Pancreas (tissue), 10 donors: ENCODE results near the gene FYN. TPM values are rescaled to one million over a fixed set of nuclear protein-coding genes. Genes with fewer than 3 reads are reported as not detected.

Source experiments
- ATAC-seq, 4 donors: fragments of 200-7000 bp; cut with Tn5 transposase; one replicate each; pipeline versions ENCODE4 v1.8.0 to v1.9.1; 2020; ENCODE audit warnings: mild to moderate bottlenecking in 4 of 4, moderate library complexity in 4 of 4
- DNase-seq, 6 donors: peaks; one replicate each; pipeline ENCODE4 v3.0.0-alpha.2; 2020
- FAIRE-seq: peaks from 2 replicates; lab custom pipeline; 2012; peaks lifted over from hg19 to GRCh38; lab: Jason Lieb, UNC
- H3K27ac ChIP-seq, 4 donors: fragments of 200-600 bp; sonication (generic); 1 replicate in 3 of 4; 2 replicates in 1 of 4; pipeline versions ENCODE4 v1.5.0 to v1.8.0; 2020
- H3K27me3 ChIP-seq, 4 donors: fragments of 200-600 bp; one replicate each; pipeline ENCODE4 v1.8.0; 2021
- H3K36me3 ChIP-seq, 3 donors: fragments of 200-600 bp; sonication (generic) in 1 of 3; one replicate each; pipeline versions ENCODE4 v1.5.0 to v1.8.0; 2020 to 2021
- H3K4me1 ChIP-seq, 3 donors: fragments of 200-600 bp; one replicate each; pipeline ENCODE4 v1.8.0; 2021
- H3K4me3 ChIP-seq, 4 donors: fragments of 200-600 bp; sonication (generic) in 2 of 4; one replicate each; pipeline versions ENCODE4 v1.5.0 to v1.8.0; 2020 to 2021
- H3K9me3 ChIP-seq, 4 donors: fragments of 200-600 bp; one replicate each; pipeline ENCODE4 v1.8.0; 2021
- CTCF ChIP-seq, 4 donors: fragments of 200-600 bp; sonication (generic) in 3 of 4; IDR thresholded peaks; one replicate each; pipeline versions ENCODE4 v1.5.0 to v1.8.0; 2021; ENCODE audit warnings: antibody characterized with exemption in 4 of 4
- WGBS, 2 donors: extraction: QIAGEN DNeasy Blood & Tissue Kit; methylation state at CpG; one replicate each; pipeline ENCODE4 v1.1.7; 2013; 5-methylcytosine and 5-hydroxymethylcytosine counted together
- intact Hi-C, 3 donors: fragments of 100-400 bp; cut with DNase I; formaldehyde crosslinking; loops; one replicate each; pipeline versions ENCODE4 v1.11.1 to v1.14.2; 2022
- polyA plus RNA-seq, 2 donors: library from polyadenylated mRNA; stranded (reverse); fragments of 200-250 nt; gene quantifications; one replicate each; pipeline ENCODE4 v1.2.3, GENCODE V29; 2013
- total RNA-seq, 6 donors: library from RNA; stranded (reverse); fragmentation: NEBNext Ultra II Directional in 4 of 6; extraction: Animal tissue kit (Norgen Biotek cat#: 25700) in 4 of 6; gene quantifications; one replicate each; pipeline versions ENCODE4 v1.2.1 to v1.2.4, GENCODE V29; 2021 to 2023
- donor health status: healthy with polysubstance abuse.
- donor health status: DM: no; HTN: no; CAD: no; lungs with moderate emphysema.
- donor health status: DM: no; HTN: no; CAD: no.
- donor health status: control.
- donor health status: control.
- donor health status: Bipolar disorder and iron deficiency.
- donor health status: DM: yes; HTN: yes; CAD: no.
- donor health status: DM: no; HTN: no; CAD: no.
- donor health status: DM: no; HTN: no; CAD: no.
- donor health status: DM: yes; HTN: yes; CAD: no.

FYN gene
- total and polyA plus RNA-seq, 8 donors: 6.4 to 21.7 (median 11.9) TPM

DNA sequence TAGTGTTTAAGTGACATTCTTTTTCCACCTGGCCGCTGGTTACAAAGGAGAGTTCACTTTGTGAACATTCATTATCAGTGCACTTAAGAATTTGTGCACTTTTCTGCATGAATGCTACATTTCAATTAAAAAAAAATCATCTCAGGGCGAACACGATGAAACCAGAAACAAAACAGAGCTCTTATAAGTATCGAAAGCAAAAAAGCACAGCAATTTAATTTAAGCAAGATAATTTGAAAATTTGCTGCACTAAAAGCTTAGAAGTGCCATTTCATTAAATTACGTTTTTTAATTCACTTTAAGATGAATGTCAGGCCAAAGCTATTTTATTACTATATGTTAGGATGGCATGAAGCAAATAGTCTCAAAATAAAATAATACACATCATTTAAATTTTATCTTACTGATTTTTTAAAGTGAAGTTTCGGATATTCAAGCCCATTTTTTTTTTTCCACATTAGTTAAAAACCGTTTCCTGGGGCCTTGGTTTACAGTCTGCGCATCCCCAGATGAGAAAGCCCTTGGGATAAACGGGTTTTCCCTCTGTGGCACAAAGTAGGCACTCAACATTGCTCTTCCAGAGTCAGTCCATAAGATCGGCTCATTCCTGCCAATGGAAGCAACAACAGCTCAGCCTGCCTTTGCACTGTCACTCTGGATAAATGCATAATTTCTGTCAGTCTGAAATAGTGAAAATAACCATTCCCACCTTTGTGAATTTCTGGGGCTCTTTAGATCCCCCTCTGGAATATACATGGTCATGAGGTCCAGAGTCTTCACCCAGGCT, 80.1 kb downstream of the FYN start:
- FAIRE-seq: no peak
- H3K36me3 ChIP-seq: no peaks in the 10 kb centered on the region
- intact Hi-C loops: no loop called here
- H3K4me3 ChIP-seq: no peak overlapping the region
- H3K9me3 ChIP-seq: no peaks in the 10 kb centered on the region
- DNase-seq: no peak
- H3K27ac ChIP-seq: no peak overlapping the region
- no peaks in the 10 kb centered on the region for H3K27me3 ChIP-seq
- H3K4me1 ChIP-seq: no peaks in the 10 kb centered on the region
- no peak for TF ChIP-seq CTCF (IDR thresholded peaks at IDR 0.05)
- 69 to 75% methylated on average over 10 of the region's 10 CpGs for WGBS, 2 donors
- ATAC-seq: no peak

DNA sequence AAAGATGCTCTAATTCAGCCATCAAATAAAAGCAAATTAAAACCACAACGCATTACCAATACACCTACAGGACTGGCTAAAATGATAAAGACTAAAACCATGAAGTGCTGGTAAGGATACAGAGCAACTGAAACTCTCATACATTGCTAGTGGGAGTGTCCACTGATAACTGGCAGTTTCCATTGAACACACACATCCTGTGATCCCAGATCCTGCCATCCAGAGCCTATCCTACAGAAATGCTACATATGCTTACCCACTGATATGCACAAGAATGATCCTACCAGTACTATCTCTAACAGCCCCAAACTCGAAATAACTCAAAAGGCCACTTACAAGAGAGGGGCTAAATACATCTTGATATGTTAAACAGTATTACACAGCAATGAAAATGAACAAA, 81.0 kb downstream of the FYN start:
- no peak for TF ChIP-seq CTCF (IDR thresholded peaks at IDR 0.05)
- ATAC-seq (no peak), FAIRE-seq (no peak), DNase-seq (no peak)
- Histone ChIP-seq H3K36me3 (no peaks in the 10 kb centered on the region), H3K4me1 (no peaks in the 10 kb centered on the region), H3K4me3 (no peak overlapping the region), H3K9me3 (no peaks in the 10 kb centered on the region), H3K27ac (no peak overlapping the region), H3K27me3 (no peaks in the 10 kb centered on the region)
- 62 to 68% methylated on average over 2 of the region's 2 CpGs for WGBS, 2 donors
- intact Hi-C loops: no loop called here

DNA sequence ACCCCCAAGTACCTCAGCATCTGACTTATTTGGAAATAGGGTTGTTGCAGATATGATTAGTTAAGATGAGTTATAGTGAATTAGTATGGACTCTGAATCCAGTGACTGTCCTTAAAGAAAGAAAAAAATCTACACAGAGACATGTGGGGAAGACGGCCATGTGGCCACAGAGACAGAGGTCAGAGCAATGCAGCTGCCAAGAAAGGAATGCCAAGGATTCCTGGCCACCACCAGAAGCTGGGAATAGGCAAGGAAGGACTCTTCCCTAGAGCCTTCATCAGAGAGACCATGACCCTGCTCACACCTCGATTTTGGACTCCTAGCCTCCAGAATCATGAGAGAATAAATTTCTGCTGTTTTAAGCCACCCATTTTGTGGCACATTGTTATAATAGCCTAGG, 81.8 kb downstream of the FYN start:
- ATAC-seq (no peak), FAIRE-seq (no peak)
- H3K27ac ChIP-seq: no peak overlapping the region

GRCh38 chr6:111789598-111789997, 83.7 kb downstream of the FYN start:
- WGBS, 2 donors: 64 to 73% methylated on average over 4 of the region's 4 CpGs
- ATAC-seq (peak in 3 of 4 donors; percentile 36 to 51 (median 41)), FAIRE-seq (no peak), DNase-seq (no peak)
- H3K27ac ChIP-seq: no peak overlapping the region
- no peak overlapping the region for H3K4me3 ChIP-seq
- intact Hi-C loops: no loop called here
- no peaks in the 10 kb centered on the region for H3K9me3 ChIP-seq
- no peak for TF ChIP-seq CTCF (IDR thresholded peaks at IDR 0.05)
- H3K27me3 ChIP-seq: no peaks in the 10 kb centered on the region
- no peaks in the 10 kb centered on the region for H3K4me1 ChIP-seq
- H3K36me3 ChIP-seq: no peaks in the 10 kb centered on the region

More for the DNA sequence above, 81.8 kb downstream of the FYN start:
- Histone ChIP-seq H3K27me3 (no peaks in the 10 kb centered on the region), H3K4me3 (no peak overlapping the region), H3K36me3 (no peaks in the 10 kb centered on the region), H3K4me1 (no peaks in the 10 kb centered on the region), H3K9me3 (no peaks in the 10 kb centered on the region)
- TF ChIP-seq CTCF (IDR thresholded peaks at IDR 0.05): no peak
- DNase-seq: no peak
- 29 to 34% methylated on average over 2 of the region's 2 CpGs for WGBS, 2 donors
- intact Hi-C loops: no loop called here
